ENCODE measurements around the gene PRELP. TPM values are rescaled to one million over a fixed set of nuclear protein-coding genes. Genes with fewer than 3 reads are reported as not detected.
"Not testable (repeated sequence)": the region's sequence is repeated elsewhere in the genome, so short reads cannot be mapped to it uniquely, and the experiment has no call there.

The PRELP gene
- total RNA-seq, 1 donor from 2014 or later = 0.05 TPM

DNA sequence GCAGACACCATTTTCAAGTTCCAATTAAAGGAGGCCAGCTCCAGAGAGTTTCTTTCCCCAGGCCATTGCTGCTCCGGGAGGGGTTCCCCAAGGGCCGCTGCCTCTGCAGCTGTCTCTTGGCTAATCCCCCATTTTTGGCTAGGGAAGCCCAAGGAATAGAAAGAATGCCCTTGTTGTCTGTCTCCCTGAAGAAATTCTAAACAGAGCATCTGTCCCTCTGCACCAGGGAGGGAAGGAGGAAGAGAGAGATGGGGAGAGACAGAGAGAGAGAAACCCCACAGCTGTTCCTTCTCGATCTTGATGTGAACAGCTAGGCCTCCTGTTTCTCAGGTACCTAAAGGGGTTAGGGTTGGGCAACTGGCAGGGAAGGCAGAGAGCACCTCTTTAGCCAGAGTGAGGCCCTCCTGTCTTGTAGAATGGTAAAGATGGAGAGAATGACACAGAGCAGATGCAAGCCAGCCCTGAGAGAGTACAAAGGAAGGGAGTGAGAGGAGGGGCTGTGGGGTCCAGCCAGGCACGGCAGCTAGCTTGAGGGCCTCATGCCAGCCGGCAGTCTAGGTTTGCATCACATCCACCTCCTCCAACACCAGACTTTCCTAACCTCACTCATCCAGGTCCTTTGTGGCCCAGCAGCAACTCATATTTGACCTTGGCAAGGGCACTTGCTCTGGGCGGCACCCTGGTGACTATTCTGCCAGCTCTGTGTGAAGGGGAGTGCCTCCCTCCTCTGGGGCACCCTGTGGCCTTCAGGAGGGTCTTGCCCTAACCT is 31.4 kb downstream of the PRELP start:
- peak; percentile 48 for DNase-seq (ENCODE audit: low read depth)

DNA sequence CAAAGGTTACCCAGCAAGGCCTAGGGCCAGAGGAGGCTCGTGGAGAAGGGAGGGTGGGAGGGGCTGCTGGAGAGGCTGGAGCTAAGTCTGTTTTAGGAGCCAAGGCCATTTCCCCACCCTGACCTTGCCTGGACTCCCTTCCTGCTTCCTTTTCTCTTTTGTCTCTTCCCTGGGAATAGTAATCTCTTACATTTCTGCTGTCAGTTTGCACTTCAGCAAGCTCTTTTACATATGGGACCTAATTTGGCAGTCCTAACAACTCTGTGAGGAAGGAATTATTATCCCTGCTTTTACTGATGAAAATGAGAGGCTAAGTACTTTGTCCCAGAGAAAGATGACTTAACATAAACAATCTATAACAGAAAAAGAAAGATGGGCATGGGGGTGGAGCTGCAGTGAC is 32.2 kb downstream of the PRELP start:
- DNase-seq (ENCODE audit: low read depth) = no peak

DNA sequence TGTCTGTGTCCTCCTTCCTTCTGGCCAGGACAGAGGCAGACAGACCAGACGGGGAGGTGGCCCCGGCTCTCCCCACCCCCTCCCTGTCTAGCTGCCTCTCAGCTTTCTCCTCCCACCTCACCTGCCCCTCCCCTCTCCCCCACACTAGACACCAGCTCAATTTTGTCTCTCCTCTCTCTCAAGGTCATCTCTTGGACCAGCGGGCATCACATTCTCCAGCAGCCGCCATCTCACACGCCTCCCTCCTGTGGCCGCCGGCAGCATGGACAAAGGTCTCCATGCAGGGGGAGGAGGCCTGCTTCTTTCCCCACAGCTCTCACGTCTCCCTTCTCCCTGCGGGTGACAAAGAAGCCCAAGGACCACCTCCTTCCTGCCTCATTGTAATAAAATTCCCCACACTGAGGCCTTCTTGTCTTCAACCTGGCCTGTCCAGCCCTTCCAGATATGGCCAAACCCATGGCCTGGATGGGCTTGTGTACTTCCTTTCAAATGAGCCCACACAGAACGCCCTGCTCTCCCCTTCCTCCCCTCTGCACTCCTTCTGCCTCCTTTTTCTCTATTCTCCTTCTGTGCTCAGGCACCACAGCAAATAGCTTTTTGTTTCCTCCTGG is 33.0 kb downstream of the PRELP start:
- DNase-seq (ENCODE audit: low read depth) = no peak

DNA sequence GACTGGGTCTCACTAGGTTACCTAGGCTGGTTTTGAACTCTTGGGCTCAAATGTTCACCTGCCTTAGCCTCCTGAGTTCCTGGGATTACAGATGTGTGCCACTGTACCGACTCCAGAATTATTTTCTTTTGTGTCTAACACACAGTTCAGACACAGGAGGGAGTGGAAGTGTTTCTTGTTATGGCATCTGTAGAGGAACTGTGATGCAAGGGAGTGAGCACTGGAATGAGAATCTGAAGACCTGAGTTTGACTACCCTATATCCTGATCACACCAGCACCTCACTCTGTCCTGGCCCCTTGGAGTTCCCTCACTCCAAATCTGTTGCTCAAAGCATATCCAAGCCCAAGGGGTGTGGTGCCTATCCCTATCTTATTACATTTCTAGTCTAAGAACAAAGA is 33.5 kb downstream of the PRELP start:
- no peak for DNase-seq (ENCODE audit: low read depth)

DNA sequence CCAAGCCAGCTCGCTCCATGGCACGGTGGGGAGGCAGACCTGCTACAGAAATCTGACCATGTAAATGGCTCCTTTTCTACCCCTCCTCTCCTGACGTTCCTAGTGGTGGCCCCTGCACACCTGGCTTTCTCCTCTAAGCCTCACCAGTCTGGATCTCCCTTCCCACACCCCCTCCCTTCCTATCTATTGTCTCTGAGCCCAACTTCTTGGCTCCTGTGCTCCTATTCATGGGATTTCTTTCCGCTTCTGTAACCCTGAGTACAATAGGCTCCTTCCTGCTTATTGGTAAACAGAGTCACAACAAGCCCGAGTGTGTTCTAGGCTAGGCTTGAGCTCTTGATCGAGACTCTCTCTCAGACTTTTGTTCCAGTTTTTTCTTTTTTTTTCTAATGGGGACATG is 35.9 kb downstream of the PRELP start:
- DNase-seq (ENCODE audit: low read depth) = peak; percentile 33

DNA sequence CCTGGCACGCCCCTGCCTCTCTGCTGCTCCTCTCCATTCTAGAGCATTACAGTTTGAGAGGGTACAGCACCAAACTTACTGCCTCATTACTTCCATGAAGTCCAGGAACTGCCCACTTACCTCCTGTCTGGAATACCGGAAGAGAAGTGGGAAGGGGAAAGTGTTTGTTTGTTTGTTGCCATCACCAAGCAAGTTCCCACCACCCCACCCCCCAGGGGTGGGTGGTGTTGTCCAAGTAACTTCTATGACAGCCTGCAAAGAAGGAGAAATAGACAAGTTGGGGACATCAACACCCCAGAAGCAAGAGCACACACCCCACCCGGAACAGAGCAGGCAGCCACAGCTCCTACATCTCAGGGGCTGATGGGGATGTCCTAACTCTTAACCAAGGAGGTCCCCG is 36.3 kb downstream of the PRELP start:
- peak; percentile 19 for DNase-seq (ENCODE audit: low read depth)

DNA sequence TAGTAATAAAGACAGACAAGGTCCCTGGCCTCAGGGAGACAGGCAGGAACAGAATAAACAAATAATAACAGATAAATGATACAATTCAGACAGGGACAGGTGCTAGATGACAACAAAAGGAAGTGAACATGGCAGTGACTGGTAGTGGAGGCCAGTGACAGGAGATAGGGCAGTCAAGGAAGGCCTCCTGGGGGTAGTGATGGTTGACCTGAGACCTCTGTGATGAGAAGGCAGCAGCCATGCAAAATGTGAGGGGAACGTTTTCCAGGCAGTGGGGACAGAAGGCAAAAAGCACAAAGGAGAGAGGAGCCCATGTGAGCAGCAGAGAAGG is 36.9 kb downstream of the PRELP start:
- no peak for DNase-seq (ENCODE audit: low read depth)

DNA sequence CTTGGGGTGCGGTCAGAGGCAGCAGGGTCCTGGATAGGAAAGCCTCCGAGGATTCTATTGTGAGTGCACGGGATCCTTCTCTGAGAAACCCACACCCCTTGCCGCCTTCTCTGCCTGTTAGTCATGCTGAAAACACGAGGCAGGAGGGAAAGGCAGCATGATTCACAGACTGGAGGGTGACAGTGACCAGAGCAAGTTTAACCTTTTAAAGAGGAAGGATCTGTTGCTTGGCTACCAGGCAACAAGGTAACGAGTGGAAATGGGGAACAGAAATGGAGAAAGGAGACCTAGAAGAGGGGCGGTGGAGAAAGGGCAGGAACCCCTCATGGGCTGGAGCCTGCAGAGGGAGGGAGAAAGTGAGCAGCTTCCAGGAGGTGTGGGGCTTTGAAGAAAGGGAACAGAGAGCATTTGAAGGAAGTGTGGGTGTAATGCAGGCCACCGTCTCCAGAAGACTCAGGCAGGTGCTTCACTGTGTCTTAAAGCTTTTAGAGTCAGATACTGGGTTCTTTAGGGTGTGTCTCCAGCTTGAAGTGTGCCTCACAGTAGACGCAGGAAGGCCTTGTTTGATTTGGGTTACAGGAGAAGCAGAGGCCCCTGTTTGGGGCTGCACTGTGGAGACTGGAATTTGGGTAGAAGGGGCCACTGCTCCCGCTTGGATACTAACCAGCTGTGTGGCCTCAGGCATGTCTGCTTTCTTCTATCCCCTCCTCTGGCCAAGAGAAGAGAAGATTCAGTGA is 37.4 kb downstream of the PRELP start:
- DNase-seq (ENCODE audit: low read depth) = peak; percentile 95

DNA sequence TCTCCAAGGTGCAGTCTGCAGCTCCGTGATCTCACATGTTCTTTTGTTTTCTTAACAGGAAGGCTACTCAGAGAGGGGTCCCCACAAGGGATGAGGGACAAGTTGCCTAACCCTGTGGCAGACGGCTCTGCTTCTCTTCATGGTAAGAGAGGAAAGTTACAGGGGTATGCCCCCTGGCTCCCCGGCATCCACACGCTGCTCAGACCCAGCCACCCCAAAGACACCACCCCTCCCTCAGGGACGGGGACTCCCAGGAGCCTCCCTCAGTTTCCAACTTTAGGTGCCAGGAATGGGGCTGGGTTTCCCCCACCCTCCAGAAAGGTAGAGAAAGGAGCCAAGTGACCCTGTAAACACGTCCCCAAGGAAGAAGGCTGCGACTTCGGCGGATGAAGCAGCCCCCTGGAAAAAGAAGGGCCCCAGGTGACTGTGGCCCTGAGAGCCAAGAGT is 38.0 kb downstream of the PRELP start:
- no peak for DNase-seq (ENCODE audit: low read depth)

DNA sequence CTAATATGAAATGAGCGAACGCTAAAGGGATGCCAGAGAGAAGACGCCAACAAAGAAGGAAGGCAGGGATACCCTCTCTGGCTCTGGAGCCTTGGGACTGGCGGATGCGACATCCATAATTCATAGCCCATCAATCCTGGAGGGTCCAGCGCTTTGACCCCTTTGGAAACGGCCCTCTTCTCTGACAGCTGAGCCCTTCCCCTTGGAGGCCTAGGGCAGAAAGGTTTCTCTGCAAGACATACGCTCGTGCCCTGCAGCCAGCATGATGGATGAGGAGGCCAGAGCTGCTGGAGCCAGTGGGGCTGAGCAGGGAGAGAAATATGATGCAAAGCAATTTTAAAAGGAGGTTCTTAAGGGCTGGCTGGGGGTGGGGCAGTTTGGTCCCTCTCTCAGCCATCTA is 40.6 kb downstream of the PRELP start:
- DNase-seq (ENCODE audit: low read depth) = no peak

DNA sequence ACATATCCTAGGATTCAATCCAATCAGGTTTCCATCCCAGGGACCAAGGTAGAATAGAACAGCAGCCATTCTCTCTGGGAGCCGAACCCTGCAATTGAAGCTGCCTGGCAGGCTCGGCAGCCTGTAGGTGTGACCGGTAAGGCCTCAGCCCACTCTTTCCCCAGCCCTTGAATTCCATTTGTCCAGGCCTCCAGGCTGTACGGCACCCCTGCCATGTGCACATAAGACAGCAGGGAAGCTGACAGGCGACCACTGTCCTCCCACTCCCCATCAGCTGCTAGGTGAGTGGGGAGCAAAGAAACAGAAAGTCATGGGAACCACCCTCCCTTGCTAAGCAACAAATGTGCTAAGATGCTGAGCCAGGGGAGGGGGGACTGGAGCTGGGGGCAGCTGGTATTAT is 41.3 kb downstream of the PRELP start:
- DNase-seq (ENCODE audit: low read depth) = no peak

DNA sequence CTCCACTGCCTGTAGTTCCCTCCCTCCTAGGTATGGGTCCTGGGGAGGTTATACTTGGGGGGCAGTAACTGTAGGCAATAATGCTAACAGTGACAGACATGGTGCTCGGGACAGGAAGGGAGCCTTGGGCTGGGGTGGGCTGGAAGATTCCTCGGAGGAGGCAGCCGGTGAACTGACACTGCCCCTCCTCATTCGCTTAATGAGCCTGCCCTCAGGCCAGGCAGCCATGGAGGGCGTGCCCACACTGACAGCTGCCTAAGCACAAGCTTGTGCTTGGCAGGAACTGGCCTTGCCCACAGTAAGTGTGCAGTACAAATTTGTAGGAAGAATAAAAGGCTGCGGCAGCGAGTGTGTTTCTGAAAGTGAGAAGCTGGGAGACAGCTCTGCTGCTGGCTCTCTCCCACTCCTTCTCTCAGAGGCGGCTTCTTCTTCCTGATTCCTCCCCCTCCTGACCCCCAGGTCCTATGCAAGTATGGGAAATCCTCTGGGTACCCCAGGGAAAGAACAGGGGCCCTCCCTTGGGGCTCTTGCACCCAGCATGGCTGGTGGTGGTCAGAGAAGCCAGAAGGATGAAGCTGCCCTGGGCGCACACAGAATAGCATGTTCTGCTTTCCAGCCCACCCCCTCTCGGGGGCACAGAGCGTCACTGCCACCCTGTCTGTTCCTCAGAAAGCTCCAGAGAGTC is 42.0 kb downstream of the PRELP start:
- no peak for DNase-seq (ENCODE audit: low read depth)

DNA sequence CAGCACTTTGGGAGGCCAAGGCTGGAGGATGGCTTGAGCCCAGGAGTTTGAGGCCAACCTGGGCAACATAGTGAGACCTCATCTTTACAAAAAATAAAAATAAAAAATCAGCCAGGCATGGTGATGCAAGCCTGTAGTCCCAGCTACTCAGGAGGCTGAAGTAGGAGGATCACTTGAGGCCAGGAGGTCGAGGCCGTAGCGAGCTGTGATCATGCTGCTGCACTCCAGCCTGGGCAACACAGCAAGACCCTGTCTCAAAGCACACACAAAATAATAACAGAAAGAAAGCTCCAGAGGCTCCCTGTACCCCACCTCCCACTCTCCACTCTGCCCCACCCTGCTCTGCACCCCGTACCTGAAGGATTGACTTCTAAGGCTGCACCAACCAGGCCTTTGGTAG is 42.5 kb downstream of the PRELP start:
- not testable (repeated sequence) for DNase-seq (ENCODE audit: low read depth)

DNA sequence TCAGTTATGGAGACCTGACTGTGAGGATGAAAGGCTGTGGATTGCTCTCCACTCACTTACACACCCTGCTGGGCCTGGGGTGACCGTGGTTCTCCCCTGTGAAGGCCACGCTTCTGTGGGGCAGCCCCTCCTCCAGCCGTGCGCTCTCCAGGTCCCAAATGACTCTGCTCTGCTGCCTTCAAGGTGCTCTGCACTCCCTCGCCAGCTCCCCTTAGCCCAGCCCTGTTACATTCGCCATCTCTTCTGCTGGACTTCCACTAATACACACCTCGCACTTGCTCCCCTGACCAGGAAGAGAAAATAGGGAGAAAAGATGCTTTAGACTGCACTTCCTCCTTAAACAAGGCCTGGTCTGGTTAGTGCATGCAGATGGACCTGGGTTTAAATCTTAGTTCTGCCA is 42.9 kb downstream of the PRELP start:
- no peak for DNase-seq (ENCODE audit: low read depth)

DNA sequence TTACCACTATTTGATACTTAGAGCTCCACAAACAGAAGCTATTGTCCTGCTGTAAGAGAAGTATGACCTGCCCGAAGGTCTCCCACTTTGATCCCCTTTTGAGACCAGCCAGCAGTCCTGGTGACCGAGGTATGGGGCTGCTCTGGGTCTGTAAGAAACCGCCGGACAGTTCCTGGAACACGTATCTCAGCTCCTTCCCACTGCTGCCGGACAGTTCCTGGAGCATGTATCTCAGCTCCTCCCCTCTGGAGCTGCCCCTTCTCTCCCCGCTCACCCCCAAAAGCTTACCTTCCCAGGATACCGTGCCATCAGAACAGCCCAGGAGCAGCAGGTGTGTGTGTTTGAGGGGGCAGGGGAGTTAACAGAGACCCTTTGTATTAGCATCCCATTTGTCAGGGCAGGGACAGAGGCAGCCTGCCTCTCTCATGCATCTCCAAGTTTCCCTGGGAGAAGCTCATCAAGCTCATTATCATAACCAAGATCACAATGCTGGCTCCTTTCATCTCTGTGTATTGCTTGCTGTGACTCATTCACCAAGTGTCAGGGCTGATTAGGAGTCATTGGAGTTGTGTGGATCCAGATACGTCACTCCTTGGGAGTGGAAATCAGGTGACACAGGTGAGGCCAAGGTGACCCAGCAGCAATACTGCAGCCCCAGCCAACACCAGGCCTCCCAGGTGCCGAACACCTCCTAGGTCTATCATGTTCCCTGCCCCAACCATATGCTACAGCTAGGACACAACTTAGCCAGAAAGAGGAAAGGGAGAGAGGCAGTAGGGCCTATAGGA is 43.6 kb downstream of the PRELP start:
- peak; percentile 58 for DNase-seq (ENCODE audit: low read depth)

DNA sequence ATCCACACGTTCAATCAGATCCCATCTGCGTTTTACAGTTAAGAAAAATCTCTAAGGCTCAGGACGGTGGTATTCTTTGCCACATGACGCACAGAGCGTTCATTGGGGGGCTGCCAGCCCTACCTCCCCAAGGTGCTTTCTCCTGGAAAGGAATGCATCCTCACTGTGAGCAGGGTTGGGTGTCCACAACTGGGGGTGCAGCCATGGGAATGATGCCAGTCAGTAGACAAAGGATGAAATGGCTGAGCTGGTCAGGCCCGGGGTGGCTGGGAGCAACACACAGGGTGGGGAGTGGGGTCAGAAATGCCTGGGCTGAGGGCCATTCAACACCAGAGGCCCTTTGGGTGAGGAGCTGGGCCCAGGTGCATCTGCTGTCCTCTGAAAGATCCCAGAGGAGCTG is 44.3 kb downstream of the PRELP start:
- no peak for DNase-seq (ENCODE audit: low read depth)

DNA sequence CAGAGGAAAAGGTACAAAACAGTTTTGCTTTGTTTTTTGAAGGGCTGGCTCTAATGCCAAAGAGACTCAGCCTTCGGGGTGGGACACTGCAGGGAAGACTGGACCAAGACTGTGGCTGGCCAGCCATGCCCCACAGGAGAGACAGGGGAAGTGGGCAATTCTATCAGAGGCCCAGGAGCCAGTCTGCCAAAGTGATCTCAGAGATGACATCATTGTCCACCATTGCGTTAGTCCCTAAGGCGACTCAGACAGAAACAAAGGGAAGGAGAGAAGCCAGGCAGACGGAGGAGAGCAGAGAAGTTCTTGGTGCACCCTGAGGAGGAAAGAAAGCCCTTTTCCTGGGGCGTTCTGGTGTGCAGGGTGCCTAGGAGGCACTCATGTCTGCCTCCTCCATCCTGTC is 44.7 kb downstream of the PRELP start:
- peak; percentile 59 for DNase-seq (ENCODE audit: low read depth)

DNA sequence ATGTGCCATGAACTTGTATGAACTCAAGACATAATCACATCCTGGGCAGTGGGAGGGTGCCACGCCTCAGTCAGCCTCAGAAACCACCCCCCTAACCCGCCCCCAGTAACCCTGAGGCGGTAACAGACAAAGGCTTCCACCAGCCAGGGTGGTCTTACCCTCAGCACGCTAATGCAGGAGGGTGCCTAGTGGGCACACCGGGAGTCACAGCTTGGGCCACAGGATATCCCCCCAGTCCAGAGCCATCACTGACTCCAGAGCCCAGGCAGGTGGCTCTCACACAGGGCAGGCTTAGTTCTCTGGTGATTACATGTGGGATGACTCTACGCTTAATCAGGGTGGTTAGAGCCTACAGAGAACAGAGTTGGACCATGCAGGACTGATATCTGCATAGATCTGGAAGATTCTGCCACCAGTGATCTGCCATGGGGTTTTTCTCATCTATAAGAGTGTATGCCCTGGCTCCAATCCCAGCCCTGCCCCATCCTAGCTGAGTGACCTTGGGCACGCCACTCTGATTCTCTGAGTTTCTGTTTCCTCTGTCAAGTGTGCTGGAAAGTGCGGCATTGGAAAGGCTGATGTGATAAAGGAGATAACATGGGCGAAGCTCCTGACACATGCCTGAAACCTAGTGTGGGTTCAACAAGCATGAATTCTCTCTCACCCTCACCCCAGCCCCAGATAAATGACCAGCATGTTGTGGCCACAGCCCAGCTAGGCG is 45.6 kb downstream of the PRELP start:
- no peak for DNase-seq (ENCODE audit: low read depth)

DNA sequence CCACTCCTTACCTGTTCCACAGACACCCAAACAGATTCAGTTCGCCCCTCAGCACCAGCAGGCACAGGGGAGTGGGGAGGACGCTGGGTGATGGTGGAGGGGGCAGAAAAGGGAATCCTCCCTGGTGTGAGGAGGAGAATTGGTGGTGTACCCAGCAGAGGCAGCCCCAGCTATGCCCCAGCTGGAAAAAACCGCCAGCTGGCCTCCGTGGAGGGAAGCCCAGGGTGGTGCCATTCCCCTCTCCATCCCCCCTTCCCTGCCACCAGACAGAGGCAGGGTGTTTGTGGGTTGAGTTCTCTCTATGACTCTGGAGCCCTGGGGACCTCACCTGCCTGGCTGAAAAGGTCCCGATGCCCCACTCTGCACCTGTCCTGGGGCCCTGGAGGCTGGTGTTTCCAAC is 46.2 kb downstream of the PRELP start:
- DNase-seq (ENCODE audit: low read depth) = no peak

DNA sequence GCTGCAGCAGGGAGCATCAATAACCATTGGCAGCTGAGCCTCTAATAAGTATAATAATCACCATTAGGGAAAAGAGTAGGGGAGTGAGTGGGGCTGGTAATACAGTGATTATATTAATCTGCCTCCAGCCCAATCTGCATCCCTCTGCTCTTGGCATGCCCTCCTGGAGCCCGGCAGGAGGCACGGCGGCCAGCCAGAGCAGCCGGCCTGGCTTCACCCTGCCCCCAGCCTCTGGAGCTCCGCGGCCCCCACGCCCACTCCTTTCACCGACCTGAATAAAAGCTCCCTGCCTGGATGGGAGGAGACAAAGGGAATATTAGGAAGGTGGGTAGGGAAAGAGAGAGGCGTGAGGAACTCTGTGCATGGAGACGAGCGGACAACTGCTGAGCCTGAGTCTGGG is 46.6 kb downstream of the PRELP start:
- DNase-seq (ENCODE audit: low read depth) = no peak

DNA sequence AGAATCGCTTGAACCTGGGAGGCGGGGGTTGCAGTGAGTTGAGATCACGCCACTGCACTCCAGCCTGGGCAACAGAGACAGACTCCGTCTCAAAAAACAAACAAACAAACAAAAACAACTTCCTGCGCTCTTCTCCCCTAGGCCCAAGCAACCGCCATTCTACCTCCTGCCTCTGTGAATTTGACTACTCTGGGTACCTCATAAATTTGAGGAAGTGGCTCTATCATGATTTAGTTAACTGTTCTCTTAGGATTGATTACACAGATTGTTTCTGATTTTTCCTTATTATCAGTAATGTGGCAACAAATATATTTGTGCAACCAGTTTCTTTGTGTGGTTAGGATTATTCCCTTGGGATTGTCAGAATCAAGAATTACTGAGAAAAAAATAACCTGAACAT is 48.1 kb downstream of the PRELP start:
- DNase-seq (ENCODE audit: low read depth) = no peak
